ELR (cell line): ENCODE results near the gene ITGB6.

Experiments
- DNase-seq: peaks from one replicate; pipeline ENCODE4 v3.0.0-alpha.2; 2015; ENCODE audit warnings: low read depth

The ITGB6 gene

GRCh38 chr2:160221391-160222276 lies 21.6 kb upstream of the ITGB6 start:
- peak; percentile 79 for DNase-seq

DNA sequence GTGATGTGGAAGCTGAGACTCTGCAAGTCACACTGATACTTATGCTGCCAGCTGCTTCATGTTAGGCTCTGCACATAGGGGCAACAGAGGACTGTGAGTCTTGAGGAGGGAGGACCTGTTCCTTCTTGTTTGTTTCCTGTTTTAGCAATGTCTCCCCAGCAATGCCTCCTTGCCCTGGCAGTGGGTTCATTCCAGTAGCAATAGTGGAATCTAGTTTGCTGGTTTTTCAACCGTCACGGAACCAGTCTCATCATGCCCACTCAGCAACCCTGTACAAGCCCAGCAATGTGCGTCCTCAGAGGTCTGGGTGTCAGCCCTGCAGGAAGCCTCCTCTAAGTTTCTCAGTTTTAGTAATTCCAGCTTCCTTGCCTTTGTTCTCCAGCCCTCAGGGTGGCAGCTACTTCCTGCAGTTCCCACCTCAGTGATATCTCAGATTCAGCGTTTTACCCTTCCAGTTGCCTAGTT lies 20.5 kb upstream of the ITGB6 start:
- DNase-seq: no peak

DNA sequence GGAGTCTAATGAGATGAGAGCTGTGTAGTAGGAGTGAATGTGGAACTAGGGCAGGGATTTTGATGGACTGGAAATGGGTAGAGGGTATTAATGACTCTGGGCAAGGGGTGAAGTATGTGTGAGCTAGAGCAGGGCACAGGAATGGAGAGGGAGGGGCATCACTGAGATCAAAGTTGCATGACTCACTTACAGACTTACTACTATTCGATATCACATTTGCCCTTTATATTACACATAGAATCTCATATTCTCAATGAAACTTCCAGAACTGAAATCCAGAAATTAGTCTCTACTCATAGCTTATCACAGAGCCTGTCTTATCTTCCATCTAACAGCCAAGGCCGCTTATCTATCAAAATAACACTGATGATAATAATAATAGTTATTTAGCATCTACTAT lies 20.0 kb upstream of the ITGB6 start:
- no peak for DNase-seq

DNA sequence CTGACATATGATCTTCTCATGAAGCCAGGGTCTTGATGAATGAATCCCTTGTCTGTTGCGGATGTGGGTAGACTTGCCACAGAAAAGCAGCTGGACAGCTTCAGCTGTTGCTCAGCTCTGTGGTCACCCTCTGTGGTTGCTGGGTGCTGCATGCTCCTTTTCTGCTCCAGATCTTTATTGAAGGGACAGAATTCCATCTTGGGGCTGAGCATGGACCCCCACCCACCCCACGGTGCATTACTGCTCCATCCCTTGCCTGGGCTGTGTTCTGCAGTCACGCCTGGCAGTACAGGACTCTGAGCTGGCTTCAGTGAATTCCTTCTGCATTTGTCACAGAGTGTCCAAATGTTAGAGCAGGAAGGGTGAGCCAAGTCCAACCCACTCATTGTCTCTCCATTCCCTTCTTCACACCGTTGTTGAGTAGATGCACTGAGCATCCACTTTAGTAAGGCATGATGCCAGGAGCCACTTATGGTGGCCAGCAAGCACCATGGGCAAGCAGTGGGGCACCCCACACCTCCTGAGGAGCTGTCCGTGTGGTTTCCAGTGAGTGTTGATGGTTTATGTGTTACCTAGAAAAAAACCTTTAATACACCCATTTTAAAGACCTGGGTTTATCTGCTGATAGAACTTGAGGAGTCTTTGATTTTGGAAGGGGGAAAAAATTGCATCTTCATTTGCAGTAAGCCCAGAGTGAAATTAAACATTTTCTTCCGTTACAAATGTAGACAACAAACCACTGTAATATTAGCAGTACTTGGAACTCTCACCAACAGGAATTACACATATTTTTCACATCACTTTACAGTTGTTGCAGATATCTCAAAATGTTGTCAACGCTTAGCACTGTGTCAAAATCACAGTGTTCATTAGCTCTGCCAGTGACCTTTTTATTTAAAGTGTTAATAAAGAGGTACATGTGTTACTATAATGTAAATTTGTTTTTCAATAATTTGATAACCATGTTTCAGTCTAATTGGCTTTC lies 14.7 kb upstream of the ITGB6 start:
- DNase-seq: peak; percentile 94

- no peak for DNase-seq
These were observed 13.4 kb upstream of the ITGB6 start for GRCh38 chr2:160213511-160213910.

- peak; percentile 73 for DNase-seq
These were observed 10.6 kb upstream of the ITGB6 start for GRCh38 chr2:160210599-160211138.

DNA sequence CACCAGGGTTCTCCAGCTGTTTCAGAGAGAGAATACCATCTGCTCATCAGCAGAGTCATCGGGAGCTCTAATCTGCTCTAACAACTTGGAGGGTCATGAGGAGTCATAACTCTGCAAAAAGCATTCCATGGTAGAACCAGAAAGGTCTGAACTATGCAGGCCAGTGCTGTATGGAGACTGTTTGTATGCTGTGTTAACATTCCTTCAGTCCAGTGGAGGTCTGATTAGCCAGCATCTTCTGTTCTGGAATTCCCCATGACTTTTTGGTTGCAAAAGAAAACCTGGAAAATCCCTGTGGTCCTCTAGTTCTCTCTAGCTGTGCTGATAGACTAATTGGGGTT lies 9.4 kb upstream of the ITGB6 start:
- DNase-seq: peak; percentile 87

GRCh38 chr2:160208655-160209515 lies 8.8 kb upstream of the ITGB6 start:
- DNase-seq: no peak

DNA sequence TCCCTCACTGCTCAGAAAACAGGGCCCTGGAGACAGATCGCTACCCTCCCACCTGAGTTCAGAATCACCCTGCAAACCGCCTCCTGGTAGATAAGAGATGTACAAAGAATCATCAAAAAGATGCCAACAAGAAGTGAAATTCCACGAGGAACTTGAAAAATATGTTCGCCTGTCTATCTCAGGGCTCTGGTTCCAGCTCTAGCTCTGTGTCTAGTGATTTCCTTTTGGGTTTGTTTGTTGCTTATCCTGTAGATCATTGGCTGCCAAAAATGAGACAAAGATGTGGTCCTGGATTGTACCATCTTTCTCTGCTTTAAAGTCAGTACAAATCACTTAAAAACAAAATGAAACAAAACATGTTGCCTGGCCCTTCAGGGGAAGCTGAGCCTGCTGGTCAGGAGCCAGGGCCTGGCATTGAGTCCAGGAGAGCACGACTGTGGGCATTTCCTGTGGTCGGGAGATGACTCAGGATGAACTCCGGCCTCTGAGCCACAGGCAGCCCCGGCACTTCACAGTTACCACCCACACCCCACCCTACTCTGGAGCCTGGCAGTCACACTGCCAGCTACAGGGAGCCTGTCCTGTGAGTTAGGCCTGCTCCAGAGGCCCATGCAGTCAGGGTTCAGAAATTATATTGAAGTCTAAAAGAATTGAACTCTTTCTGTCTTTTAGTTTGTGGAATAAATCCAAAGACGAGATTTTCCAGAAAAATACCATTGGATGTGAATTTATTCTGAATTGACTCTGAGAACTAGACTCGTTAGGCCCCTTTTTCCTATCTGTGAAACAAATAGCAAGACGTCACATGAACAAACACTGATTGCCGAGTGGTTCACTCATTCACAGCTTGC lies 8.0 kb upstream of the ITGB6 start:
- peak; percentile 96 for DNase-seq

DNA sequence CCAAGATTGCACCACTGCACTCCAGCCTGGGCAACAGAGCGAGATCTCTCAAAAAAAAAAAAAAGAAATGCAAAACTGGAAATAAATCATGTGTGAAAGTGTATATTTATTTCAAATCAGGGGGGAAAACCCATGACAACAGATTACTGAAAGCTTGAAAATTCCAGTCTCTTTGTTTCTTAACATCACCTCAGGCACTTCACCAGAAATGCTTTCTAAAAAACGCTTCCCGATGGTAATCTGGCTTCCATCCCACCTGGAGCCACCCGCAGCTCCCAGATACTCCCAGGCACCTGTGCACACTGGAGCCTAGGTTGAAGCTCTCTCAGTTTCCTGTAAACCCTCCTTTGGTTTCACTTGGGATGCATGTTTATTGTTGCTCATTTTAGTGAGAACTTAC lies 7.2 kb upstream of the ITGB6 start:
- no peak for DNase-seq

DNA sequence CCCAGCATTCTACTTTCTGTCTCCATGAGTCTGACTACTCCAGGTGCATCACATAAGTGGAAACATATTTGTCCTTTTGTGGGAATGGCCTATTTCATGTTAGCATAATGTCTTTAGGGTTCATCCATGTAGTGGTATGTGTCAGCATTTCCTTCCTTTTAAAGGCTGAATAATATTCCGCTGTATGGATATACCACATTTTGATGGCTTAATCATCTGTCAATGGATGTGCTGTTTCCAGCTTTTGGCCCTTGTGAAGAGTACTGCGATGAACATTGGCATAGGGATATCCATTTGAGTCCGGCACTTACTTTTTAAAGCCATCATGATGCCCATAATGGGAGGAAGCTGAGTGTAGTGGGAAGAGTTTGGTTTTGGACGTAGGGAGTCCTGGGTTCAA lies 6.4 kb upstream of the ITGB6 start:
- no peak for DNase-seq

GRCh38 chr2:160205505-160205904 lies 5.4 kb upstream of the ITGB6 start:
- peak; percentile 99 for DNase-seq

- no peak for DNase-seq
These were observed 3.4 kb upstream of the ITGB6 start for GRCh38 chr2:160203422-160203821.

- DNase-seq: no peak
These were observed 2.9 kb upstream of the ITGB6 start for GRCh38 chr2:160203007-160203406.

DNA sequence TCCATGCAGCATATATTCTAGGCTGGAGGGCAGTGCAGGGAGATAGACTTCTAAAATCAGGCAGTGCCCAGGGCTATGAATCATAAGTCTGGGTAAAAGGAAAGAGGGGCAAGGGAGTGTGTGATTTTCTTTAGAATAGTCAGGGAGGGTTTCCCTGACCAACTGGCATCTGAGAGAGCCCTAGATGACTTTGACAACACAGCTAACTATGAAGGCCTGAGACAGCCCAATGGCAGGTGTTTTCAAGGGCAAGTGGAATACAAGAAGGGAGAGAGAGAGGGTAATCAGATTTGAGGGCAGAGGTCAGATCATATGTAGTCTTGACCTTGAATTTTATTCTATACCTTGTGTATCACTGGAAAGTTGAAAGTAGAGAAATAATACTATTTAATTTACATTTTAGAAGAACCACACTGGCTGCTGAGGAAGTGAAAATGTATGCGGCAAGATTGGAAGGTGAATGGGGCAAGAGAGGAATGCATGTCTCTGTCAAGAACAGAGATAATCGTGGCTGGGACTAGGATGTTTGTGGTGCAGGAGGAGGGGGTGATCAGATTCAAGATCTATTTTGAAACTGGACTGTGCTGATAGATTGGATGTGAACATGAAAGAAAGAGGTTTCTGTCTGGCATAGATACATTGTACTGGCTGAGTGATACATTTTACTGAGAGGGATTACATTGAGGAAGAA lies 1.9 kb upstream of the ITGB6 start:
- DNase-seq: no peak

- no peak for DNase-seq
These were observed 849 bp upstream of the ITGB6 start for GRCh38 chr2:160200921-160201320.

DNA sequence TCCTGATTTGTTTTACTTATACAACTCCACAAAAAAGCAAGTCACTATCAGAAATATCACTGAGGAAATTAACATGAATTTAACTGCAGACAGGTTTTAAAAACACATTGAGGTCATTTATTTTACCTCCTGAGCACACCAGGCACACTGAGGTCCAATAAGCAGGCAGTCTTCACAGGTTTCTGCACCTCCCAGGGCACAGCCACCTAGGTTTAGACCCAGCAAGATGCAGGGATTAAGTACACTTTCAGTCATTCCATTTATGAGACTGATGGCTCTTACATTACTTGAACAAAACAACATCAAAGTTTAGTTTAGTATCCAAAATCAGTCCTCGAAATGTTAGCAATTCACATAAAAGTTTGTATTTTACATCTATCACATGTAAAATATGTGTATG lies 1.0 kb downstream of the ITGB6 start:
- no peak for DNase-seq

- no peak for DNase-seq
These were observed 2.5 kb downstream of the ITGB6 start for GRCh38 chr2:160197587-160197986.

DNA sequence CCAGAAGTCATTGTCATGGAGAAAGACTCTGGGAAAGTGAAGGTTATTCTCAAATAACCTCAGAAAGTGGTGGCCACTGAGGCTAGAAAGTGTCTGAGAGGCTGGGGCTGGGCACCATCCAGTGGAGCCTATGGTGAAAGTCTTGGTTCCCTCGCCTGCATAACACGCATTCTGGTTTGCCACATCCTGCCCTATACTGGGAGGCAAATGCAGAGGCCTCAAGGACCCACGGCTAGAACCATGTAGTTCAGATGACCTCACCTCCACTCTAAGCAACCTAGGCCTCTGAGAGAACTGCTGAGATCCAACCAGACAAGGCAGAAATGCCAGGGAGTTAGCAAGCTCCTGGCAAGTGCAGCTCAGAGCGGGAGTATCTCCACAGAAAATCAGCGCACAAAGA lies 5.1 kb downstream of the ITGB6 start:
- peak; percentile 46 for DNase-seq

- DNase-seq: peak; percentile 82
These were observed 5.7 kb downstream of the ITGB6 start for GRCh38 chr2:160194351-160194750.
